Measurements from ENCODE around the gene EXOSC9. TPM values are rescaled to one million over a fixed set of nuclear protein-coding genes. Genes with fewer than 3 reads are reported as not detected.
A peak's percentile ranks its signal among the peaks of the same experiment; 100 is the strongest.

EXOSC9 gene
- total RNA-seq, 1 experiment from 2014 or later: 50.0 TPM

- TF ChIP-seq ZNF263 (CRISPR knock-in tag; IDR thresholded peaks at IDR 0.05; ENCODE audit: low read depth) (no peak), SOX15 (CRISPR knock-in tag; IDR thresholded peaks at IDR 0.05) (no peak), CTCF (IDR thresholded peaks at IDR 0.05) (no peak), ZNF281 (CRISPR knock-in tag; IDR thresholded peaks at IDR 0.05) (no peak), ZNF512 (CRISPR knock-in tag; IDR thresholded peaks at IDR 0.05; ENCODE audit: borderline replicate concordance) (no peak), HMGA2 (CRISPR knock-in tag; IDR thresholded peaks at IDR 0.05) (no peak), ARID4B (CRISPR knock-in tag; IDR thresholded peaks at IDR 0.05; ENCODE audit: borderline replicate concordance) (0 out of 2 replicates have a peak, but pooled peaks have one; percentile 69), NFYB (CRISPR knock-in tag; conservative IDR thresholded peaks at IDR 0.05; ENCODE audit: low read depth) (peak; percentile 83), ZNF219 (CRISPR knock-in tag; IDR thresholded peaks at IDR 0.05; ENCODE audit: borderline replicate concordance) (no peak), SP1 (CRISPR knock-in tag; conservative IDR thresholded peaks at IDR 0.05) (peak; percentile 83), CREM (CRISPR knock-in tag; IDR thresholded peaks at IDR 0.05) (peak; percentile 97), HMGXB4 (CRISPR knock-in tag; IDR thresholded peaks at IDR 0.05) (no peak; the same call in 1 of the 2 replicates), MXD4 (CRISPR knock-in tag; IDR thresholded peaks at IDR 0.05; ENCODE audit: borderline replicate concordance) (no peak), ERG (CRISPR knock-in tag; IDR thresholded peaks at IDR 0.05) (no peak), GTF2I (CRISPR knock-in tag; conservative IDR thresholded peaks at IDR 0.05) (no peak), MYBL2 (CRISPR knock-in tag; IDR thresholded peaks at IDR 0.05) (peak; percentile 99), GRHL2 (CRISPR knock-in tag; IDR thresholded peaks at IDR 0.05; ENCODE audit: insufficient replicate concordance, severe bottlenecking) (no peak), NR1H2 (CRISPR knock-in tag; IDR thresholded peaks at IDR 0.05) (no peak), ZNF671 (CRISPR knock-in tag; IDR thresholded peaks at IDR 0.05) (0 out of 2 replicates have a peak, but pooled peaks have one; percentile 49), PRRX2 (CRISPR knock-in tag; IDR thresholded peaks at IDR 0.05) (no peak), IRF1 (CRISPR knock-in tag; IDR thresholded peaks at IDR 0.05) (no peak; the same call in 1 of the 2 replicates), CDX4 (CRISPR knock-in tag; IDR thresholded peaks at IDR 0.05; ENCODE audit: borderline replicate concordance) (no peak)
Measured at GRCh38 chr4:121823505-121824170, 22.5 kb downstream of the EXOSC9 start, which contains the start of gene CCNA2 (continued).

Data from WTC11 (cell line).